ENCODE data around the gene MAPK1. TPM values are rescaled to one million over a fixed set of nuclear protein-coding genes. Genes with fewer than 3 reads are reported as not detected.
A peak's percentile ranks its signal among the peaks of the same experiment; 100 is the strongest.
"Not testable (repeated sequence)": the region's sequence is repeated elsewhere in the genome, so short reads cannot be mapped to it uniquely, and the experiment has no call there.

The MAPK1 gene
- total RNA-seq, 1 donor from 2014 or later, result 81.8 TPM

DNA sequence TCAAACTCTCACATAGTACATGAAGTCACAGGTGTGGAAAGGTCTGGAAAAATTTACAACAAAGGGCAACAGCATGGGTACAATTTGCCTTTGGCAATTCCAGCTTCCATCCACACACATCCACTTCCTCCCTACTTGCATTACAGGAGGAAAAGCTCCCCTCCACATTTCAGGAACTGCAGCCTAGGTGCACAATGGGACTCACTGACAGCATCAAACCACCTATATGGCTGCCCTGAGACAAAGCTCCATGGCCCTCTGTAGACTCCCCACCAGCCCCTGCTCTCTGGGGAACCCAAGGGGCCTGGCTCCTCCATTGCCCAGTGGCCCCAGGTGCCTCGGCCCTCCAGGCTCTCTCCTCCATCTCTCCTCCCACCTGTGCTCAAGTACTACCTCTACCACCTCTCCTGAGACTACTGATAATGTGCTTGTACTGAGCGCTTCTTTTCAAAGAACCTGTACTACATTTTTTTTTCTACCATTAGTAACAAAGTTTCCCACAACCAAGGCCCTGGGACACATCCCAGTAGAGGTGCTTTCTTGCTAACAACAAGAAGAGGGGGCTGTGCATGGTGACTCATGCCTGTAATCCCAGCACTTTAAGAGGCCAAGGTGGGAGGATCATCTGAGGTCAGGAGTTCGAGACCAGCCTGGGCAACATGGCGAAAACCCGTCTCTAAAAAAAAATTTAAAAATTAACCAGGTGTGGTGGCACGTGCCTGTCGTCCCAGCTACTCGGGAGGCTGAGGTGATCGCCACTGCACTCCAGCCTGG lies 136.7 kb downstream of the MAPK1 start:
- DNase-seq (ENCODE audit: extremely low read depth, low read depth, low spot score), result no peak

DNA sequence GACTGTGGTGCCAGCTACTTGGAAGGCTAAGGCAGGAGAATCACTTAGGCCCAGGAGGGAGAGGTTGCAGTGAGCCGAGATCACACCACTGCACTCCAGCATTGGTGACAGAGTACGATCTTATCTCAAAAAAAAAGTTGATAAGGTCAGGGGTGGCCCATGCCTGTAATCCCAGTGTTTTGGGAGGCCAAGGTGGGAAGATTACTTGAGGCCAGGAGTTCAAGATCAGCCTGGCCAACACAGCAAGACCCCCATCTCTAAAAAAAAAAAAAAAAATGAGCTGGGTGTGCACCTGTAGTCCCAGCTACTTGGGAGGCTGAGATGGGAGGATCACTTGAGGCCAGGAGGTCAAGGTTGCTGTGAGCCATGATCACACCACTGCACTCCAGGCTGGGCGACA lies 138.3 kb downstream of the MAPK1 start:
- not testable (repeated sequence) for DNase-seq (ENCODE audit: extremely low read depth, low read depth, low spot score)

DNA sequence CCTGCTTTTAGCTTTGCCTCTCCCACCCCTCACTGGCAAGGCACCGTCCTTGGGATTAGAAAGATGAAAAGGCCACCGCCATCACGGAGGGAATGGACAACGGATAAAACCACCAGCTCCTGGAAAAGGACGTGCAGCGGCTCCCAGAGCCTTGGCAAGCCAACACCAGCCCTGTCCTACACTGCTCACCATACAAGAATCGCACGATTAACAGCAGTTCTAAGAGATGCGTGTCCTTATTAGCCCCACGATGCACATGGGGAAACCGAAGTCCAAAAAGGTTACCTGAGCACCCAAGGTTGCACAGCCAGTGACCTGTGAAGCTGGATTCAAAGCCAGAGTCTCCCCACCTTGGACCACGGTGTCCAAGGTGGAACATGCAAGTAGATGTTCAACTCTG lies 139.2 kb downstream of the MAPK1 start:
- DNase-seq (ENCODE audit: extremely low read depth, low read depth, low spot score), result no peak

DNA sequence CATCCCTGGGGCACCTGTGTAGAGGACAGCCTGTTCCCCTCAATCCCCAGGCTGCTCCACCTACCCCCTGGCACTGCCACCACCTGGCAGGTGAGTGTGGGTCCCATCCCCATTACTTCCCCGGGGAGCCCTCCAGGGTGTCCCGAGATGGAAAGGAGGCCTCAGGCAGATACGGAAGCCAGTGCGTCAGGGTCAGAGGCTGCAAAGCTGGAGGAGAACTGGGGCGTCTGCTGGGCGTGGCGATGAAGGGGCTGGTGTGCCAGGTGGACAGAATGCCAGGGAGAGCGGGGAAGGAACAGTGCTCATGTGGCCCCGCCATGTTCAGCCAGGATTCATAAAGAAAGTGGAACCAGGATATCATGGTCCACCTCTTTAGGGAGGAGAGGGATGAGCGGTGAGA lies 139.7 kb downstream of the MAPK1 start:
- no peak for DNase-seq (ENCODE audit: extremely low read depth, low read depth, low spot score)

DNA sequence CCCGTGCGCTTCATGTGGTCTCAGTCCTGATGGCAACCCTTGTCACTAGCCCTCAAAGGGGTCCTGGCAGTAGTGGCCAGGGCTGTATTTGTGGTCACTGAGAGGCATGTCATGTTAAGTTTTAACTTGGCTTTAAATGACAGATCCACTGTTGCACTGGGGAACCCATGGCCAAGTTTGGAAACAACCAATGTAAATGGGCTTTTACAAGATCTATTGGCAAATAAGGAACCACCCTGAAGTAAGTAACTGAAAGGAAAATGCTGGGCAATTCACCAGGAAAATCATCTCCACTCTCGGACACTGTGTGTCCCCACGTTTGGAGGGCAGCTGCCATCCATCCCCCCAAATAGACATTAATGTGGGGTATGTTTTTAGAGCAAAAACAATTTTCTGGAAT lies 140.3 kb downstream of the MAPK1 start:
- DNase-seq (ENCODE audit: extremely low read depth, low read depth, low spot score), result no peak

DNA sequence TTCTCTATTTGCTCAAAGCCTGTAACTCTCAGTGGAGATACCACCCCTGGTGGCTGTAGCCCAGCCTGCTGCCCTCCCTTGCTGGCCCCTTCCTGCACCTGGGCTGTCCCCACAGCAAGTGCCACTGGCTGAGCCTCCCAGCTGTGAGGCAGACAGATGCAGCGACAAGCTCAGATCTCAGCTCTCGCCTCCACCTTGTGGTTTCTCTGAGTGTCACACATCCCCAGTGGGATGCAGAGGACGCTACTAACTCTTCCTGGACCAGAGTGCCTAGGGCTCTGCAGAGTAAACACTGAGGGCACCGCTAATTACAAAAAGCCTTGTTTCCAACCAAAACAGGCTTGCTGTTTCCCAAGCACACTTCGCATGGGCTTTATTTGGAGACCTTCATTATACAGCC lies 140.8 kb downstream of the MAPK1 start:
- no peak for DNase-seq (ENCODE audit: extremely low read depth, low read depth, low spot score)

DNA sequence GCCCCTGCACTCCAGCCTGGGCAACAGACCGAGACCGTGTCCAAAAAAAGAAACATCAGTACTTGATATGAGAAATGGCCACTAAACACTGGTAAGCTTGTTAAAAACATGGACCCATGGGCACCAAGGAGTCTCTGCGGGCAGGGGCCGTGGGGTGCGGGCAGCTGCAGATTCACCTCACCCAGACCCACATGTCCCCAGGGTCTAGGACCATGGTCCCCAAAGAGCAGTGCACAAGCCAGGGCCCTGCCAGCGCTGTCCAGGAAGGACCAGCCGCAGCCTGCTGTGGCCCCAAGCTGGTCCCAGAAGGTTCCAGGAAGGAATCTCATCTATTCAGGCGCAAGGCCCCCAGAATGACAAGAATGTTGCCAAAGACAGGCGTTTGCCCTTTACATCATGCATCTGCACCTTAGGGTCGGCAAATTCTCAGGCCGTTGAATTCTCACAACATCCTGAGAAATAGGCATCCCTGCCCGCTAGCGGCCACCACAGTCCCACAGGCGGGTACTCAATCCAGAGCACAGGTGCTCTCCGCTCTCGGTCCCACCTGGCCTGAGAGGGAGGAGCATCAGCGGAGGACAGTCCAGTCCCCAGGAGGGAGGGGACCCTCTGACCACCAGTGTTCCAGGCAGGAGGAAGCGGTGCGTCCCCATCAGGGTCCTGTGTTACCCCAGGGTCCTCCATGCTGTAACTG lies 141.3 kb downstream of the MAPK1 start:
- DNase-seq (ENCODE audit: extremely low read depth, low read depth, low spot score), result no peak

DNA sequence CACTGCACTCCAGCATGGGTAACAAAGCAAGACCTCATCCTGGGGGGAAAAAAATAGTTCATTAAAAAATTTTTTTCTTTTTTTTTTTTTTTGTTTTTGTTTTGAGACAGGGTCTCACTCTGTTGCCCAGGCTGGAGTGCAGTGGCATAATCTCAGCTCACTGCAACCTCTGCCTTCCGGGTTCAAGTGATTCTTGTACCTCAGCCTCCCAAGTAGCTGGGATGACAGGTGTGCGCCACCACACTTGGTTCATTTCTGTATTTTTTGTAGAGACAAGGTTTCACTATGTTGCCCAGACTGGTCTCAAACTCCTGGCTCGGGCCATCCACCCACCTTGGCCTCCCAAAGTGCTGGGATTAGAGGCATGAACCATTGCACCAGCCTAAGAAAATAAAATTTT lies 142.9 kb downstream of the MAPK1 start:
- not testable (repeated sequence) for DNase-seq (ENCODE audit: extremely low read depth, low read depth, low spot score)

DNA sequence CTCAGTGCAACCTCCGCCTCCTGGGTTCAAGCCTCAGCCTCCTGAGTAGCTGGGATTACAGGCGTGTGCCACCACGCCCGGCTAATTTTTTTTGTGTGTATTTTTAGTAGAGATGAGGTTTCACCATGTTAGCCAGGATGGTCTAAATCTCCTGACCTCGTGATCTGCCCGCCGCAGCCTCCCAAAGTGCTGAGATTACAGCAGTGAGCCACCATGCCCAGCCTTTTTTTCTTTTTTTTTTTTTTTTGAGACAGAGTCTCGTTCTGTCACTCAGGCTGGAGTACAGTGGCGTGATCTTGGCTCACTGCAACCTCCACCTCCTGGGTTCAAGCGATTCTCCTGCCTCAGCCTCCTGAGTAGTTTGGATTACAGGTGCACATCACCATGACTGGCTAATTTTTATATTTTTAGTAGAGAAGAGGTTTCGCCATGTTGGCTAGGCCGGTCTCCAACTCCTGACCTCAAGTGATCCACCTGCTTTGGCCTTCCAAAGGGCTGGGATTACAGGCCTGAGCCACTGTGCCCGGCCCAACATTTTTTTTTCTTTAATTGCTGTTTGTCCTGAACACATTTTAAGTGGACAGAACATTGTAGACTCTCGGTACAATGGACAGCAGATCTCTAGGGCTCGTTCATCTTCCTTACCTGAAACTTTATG lies 146.1 kb downstream of the MAPK1 start:
- DNase-seq (ENCODE audit: extremely low read depth, low read depth, low spot score), result not testable (repeated sequence)

DNA sequence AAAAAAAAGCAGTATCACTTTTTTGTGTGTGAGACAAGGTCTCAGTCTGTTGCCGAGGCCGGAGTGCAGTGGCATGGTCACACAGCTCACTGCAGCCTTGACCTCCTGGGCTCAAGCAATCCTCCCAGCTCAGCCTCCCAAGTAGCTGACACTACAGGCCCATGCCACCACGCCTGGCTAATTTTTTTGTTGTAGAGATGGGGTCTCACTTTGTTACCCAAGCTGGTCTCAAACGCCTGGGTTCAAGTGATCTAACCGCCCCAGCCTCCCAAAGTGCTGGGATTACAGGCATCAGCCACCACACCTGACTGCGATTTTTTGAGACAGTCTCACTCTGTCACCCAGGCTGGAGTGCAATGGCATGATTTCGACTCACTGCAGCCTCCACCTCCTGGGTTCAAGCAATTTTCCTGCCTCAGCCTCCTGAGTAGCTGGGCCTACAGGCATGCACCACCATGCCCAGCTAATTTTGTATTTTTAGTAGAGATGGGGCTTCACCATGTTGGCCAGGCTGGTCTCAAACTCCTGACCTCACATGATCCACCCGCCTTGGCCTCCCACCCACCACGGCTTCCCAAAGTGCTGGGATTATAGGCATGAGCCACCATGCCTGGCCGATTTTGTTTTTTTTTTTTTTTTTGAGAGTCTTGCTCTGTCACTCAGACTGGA lies 147.1 kb downstream of the MAPK1 start:
- DNase-seq (ENCODE audit: extremely low read depth, low read depth, low spot score), result not testable (repeated sequence)

DNA sequence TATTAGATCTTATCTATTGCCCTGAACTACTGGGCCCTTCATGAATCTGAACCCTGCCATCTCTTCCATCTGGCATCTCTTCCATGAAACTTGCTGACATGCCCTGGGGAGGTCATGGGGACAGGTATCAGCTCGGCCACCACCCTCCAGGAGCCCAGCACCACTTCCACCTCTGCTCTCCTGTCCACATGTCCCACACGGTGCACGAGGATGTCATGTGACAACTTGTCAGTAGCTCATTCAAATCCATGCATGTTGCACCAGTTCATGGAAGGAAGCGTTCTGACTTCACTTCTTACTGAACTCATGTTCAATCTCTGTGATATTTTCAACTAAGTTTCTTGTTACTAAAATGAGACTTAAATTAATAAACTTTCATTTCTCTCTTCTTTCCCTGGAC lies 148.4 kb downstream of the MAPK1 start:
- DNase-seq (ENCODE audit: extremely low read depth, low read depth, low spot score), result no peak

DNA sequence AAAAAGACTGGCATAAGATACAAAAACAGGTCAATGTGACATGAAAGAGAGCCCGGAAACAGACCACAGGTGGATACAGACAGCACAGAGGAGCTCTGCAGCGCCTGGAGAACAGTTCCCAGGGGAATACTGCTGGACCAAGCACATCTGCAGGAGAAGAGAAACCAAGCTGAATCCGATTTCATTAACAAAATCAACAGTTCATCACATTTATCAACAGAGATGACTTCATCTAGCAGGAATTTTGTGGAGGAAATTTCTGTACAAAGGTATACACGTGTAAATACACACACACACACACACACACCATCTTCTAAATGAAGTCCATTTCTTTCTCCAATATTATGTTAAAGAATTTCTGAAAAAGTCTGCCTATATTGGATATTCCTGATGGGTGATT lies 148.9 kb downstream of the MAPK1 start:
- DNase-seq (ENCODE audit: extremely low read depth, low read depth, low spot score), result no peak

DNA sequence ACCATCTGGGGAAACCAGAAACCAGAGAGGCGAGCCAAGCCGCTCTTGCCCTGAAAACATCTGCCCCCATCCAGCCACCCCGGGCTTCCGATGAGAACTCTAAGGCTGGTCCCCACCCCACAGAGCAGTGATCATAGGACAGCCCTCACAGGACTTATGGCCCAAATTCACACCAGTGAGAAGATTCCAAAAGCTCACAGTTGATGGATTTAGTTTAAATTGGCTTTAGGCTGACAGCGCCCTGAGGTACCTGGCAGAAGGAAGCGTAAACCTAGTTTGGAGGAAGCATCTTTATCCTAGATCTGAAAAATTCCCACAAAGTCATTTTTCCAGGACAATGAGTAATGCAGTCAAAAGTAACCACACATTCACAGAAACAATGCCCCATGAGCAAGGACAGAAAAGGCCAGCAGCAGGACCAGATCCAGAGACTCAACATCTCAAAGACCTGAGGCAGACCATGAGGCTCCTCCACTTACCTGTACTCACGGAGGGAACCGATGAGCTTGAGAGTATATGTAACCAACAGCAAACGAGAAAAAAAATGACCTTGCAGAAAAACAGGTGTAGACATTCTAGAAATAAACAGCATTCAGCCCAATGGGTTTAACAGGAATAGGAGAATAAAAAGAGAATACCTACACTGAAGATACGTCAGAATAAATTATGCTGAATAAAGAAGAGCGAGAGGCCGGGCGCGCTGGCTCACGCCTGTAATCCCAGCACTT lies 150.9 kb downstream of the MAPK1 start:
- DNase-seq (ENCODE audit: extremely low read depth, low read depth, low spot score), result not testable (repeated sequence)

DNA sequence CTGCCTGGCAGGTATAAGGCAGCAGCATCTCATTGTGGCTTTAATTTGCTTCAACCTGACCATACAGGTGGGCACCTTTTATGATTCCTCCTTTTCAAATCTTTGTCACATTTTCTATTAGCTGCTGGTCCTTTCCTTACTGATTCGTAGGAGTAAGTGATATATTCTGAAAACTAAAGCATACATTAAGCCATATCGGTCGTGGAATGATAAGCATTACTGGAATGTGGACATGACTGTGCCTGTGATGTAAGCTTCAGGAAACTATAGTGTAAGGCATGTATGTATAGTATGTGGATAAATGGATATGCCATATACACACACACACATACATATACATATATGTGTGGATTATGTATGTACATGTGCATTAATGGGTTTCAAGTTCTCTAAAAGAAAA lies 152.7 kb downstream of the MAPK1 start:
- no peak for DNase-seq (ENCODE audit: extremely low read depth, low read depth, low spot score)

DNA sequence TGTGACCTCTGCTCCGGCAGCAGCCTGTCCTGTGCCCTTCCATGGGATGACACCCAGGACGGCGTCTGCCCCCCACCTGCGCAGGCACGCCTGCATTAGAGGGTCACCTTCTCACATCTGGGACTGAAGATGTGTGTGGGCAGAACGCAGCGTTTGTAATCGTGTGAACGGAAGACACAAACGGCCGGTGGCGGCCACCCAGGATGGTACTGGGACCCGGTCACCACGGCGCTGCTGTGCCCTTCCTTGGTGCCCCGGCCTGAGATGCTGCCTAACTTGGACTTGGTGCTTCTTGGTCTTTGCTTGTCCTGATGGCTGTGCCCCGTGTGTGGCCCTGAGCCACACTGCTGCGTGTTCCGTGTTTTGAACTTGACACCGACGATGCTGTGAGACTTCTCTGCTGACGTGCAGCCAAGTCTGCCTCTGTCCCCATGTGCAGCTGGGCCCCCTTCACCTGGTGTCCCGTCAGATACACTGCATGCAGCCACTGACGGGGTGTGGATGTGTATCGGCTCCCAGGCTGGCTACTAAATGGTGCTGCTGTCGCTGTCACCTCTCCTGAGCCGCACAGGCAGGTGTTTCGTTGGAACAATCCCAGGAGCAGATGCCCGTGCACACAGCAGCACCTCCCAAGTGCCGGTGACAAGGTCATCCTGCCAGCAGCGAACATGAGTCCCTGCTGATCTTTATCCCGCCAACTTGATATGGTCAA lies 153.2 kb downstream of the MAPK1 start:
- no peak for DNase-seq (ENCODE audit: extremely low read depth, low read depth, low spot score)

DNA sequence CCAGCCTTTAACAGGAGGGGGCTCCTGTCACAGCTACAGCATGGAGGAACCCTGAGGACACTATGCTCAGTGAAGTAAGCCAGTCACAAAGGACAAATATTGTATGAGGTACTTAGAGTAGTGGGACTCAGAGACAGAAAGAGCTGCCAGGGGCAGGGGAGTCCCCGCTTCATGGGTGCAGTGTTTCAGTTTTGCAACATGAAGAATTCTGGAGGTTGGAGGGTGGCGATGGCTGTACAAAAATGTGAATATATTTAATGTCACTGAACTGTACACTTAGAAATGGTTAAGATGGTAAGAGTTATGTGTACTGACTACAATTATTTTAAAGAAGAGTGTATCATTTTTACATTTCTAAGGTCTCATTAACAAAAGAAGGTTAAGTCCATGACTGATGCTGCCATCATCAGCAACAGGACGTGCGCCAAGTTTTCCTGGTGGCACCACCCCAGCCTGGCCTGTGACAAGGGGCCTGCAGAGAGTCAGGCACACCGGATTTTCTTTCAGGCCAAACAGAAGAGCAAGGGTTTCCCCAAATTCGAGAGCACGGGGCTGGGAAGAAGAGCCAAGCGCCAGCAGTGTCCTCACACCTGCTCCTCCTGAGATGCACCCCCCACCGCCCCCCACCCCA lies 153.9 kb downstream of the MAPK1 start:
- no peak for DNase-seq (ENCODE audit: extremely low read depth, low read depth, low spot score)

DNA sequence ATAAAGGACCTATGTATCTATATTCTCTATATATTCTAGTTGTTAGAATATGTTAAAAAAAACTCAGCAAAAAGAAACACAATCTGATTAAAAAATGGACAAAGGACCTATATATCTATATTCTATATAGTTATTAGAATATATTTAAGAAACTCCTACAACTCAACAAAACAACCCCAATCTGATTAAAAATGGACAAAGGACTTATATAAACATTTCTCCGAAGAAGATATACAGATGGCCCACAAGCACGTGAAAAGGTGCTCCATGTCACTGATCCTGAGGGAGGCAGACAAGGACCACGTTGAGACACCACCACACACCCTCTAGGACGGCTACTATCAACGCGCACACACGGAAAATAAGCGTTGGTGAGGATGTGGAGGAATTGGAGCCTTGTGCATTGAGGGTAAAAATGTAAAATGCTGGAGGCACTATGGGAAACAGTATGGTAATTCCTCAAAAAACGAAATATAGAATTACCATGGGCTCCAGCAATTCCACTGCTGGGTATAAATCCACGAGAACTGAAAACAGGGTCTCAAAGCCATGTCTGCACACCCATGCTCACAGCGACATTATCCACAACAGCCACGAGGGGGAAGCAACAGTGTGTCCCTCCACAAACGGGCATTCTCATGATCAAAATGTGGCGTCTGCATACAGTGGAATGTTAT lies 154.6 kb downstream of the MAPK1 start:
- DNase-seq (ENCODE audit: extremely low read depth, low read depth, low spot score), result peak; percentile 54

DNA sequence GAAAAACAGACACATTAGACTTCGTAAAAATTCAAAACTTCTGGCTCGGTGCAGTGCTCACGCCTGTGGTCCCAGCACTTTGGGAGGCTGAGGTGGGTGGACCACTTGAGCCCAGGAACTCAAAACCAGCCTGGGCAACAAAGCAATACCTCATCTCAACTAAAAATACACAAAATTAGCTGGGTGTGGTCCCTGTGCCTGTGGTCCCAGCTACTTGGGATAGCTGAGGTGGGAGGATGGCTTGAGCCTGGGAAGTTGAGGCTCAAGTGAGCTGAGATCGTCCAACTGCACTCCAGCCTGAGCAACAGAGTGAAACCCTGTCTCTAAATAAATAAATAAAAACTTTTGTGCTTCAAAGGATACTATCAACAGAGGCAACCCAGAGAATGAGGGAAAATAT lies 155.6 kb downstream of the MAPK1 start:
- no peak for DNase-seq (ENCODE audit: extremely low read depth, low read depth, low spot score)

DNA sequence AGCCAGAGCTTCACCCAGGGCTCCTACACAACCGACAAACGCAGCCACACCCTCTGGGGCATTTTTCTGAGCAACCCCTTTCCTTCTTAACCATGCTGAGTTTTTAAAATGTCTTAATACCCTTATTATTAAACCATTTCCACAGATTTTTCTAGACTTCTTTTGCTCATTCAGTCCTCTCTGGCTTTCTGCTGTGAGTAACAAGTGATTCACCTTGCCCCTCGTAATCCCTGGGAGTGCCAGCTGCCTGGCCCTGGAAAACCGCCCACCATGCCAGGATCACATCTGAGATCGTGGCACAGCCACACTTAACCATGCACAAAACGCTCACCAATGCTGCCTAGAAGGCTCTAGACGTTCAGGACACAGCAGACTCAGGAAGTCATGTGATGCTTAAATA lies 157.3 kb downstream of the MAPK1 start:
- no peak for DNase-seq (ENCODE audit: extremely low read depth, low read depth, low spot score)

All from glomerular endothelial cell (primary cell).